Cardiac fibroblast (primary cell): ENCODE results near the gene ZFP36.
A peak's percentile ranks its signal among the peaks of the same experiment; 100 is the strongest.

Source experiments
- DNase-seq, 2 donors: peaks; one replicate each; pipeline versions ENCODE4 v3.0.0 to v3.0.0-alpha.2; 2010; ENCODE audit warnings: low read depth in 2 of 2
- H3K4me3 ChIP-seq, 2 donors: replicated peaks in 1 of 2; 1 replicate in 1 of 2; 2 replicates in 1 of 2; pipeline ENCODE4 v1.5.1; 2011; ENCODE audit warnings: low read depth in 2 of 2, low read length in 2 of 2, mild to moderate bottlenecking in 2 of 2, moderate library complexity in 1 of 2
- CTCF ChIP-seq: IDR thresholded peaks from one replicate; pipeline ENCODE4 v1.5.1; 2011; ENCODE audit warnings: low read depth, mild to moderate bottlenecking, low read length, inconsistent platforms

ZFP36 gene

GRCh38 chr19:39407660-39408391 is 1.2 kb downstream of the ZFP36 start:
- no peak for TF ChIP-seq CTCF
- H3K4me3 ChIP-seq, result peak overlapping the region; percentile 92 to 96
- DNase-seq, result peak; percentile 33 to 63

GRCh38 chr19:39408392-39409207 is 2.0 kb downstream of the ZFP36 start:
- peak overlapping the region; percentile 92 to 96 for H3K4me3 ChIP-seq
- DNase-seq, result peak; percentile 60 to 78
- TF ChIP-seq CTCF, result no peak

GRCh38 chr19:39409208-39410016 is 2.8 kb downstream of the ZFP36 start:
- H3K4me3 ChIP-seq, result peak overlapping the region; percentile 92 to 96
- TF ChIP-seq CTCF, result no peak
- DNase-seq, result peak; percentile 76 to 93

- peak overlapping the region; percentile 92 to 96 for H3K4me3 ChIP-seq
- DNase-seq, result peak in 1 of 2 donors; percentile 74
- no peak for TF ChIP-seq CTCF
Observed at GRCh38 chr19:39410017-39410830, 3.6 kb downstream of the ZFP36 start.

GRCh38 chr19:39410831-39411080 is 4.1 kb downstream of the ZFP36 start:
- no peak for DNase-seq
- TF ChIP-seq CTCF, result no peak
- no peak overlapping the region for H3K4me3 ChIP-seq
